Measurements from ENCODE around the gene PPDPF. TPM values are rescaled to one million over a fixed set of nuclear protein-coding genes. Genes with fewer than 3 reads are reported as not detected.

PPDPF gene
- total and polyA plus RNA-seq, 2 donors (not counting 1 experiment from before 2014, with no cell fraction given): 93.5 to 162 TPM

GRCh38 chr20:63471981-63472831 is 48.4 kb upstream of the PPDPF start, which contains the start of gene KCNQ2:
Gene KCNQ2 (minus strand): TSS chr20:63472655. CDS start chr20:63472463, 192 bp downstream.
- 2% methylated on average over 89 of the region's 111 CpGs for WGBS (ENCODE audit: insufficient coverage)
- ATAC-seq (ENCODE audit: low read depth): no peak
- Histone ChIP-seq H4K20me1 (ENCODE audit: control insufficient read depth, insufficient read depth, low read length, poor library complexity, severe bottlenecking) (no peaks in the 10 kb centered on the region), H3K9ac (ENCODE audit: low read length) (no peak within 1 kb of the TSS), H3K79me2 (ENCODE audit: control insufficient read depth, insufficient read depth, low read length) (no peaks in the 10 kb centered on the region), H2AFZ (ENCODE audit: insufficient read depth, low read depth, low read length, poor library complexity, severe bottlenecking) (no peak within 1 kb of the TSS), H3K4me3 (ENCODE audit: control extremely low read depth in 1 of 5, extremely low read depth in 1 of 5, insufficient read depth in 1 of 5, low read depth in 2 of 5, low read length in 4 of 5) (peak within 1 kb of the TSS in 2 of 5 experiments; percentile 9 to 31), H3K27me3 (replicated peaks in 1 of 4; ENCODE audit: control extremely low read depth in 1 of 4, control insufficient read depth in 3 of 4, insufficient read depth in 4 of 4, low read length in 3 of 4) (peaks cover 0 to 58% (median 15%) of the 10 kb centered on the region in 4 experiments), H3K9me3 (ENCODE audit: control extremely low read depth in 1 of 3, control insufficient read depth in 2 of 3, insufficient read depth in 1 of 3, low read length in 2 of 3) (peaks cover 0 to 2% (median 0%) of the 10 kb centered on the region in 3 donors), H3K27ac (ENCODE audit: low read length in 2 of 2) (no peak within 1 kb of the TSS), H3K4me2 (replicated peaks; ENCODE audit: low read depth, low read length, poor library complexity, severe bottlenecking) (peak within 1 kb of the TSS; percentile 67), H3K36me3 (replicated peaks in 1 of 2; ENCODE audit: control extremely low read depth in 1 of 2, control insufficient read depth in 1 of 2, extremely low read depth in 1 of 2, insufficient read depth in 2 of 2, low read length in 1 of 2) (no peaks in the 10 kb centered on the region), H3K4me1 (ENCODE audit: control insufficient read depth in 2 of 2, insufficient read depth in 2 of 2, low read length in 2 of 2) (peaks cover 4 to 6% of the 10 kb centered on the region in 2 donors)
- H3K27ac Mint-ChIP-seq: no peak within 1 kb of the TSS
- intact Hi-C loops (cut with micrococcal nuclease): no loop called here
- CTCF ChIA-PET: no interaction called here
- H3K4me3 Mint-ChIP-seq: peak within 1 kb of the TSS; percentile 34
- TF ChIP-seq CTCF (IDR thresholded peaks at IDR 0.05) (no peak), EZH2 (IDR thresholded peaks at IDR 0.05; ENCODE audit: borderline replicate concordance, insufficient read depth, low read depth, low read length, poor library complexity, severe bottlenecking) (no peak)
- peak; percentile 38 for DNase-seq
- H3K4me1 Mint-ChIP-seq: peaks cover 7% of the 10 kb centered on the region
- H3K9me3 Mint-ChIP-seq (ENCODE audit: insufficient read depth): no peaks in the 10 kb centered on the region
- POLR2A ChIA-PET: no interaction called here
- H3K27me3 Mint-ChIP-seq: peaks cover 37% of the 10 kb centered on the region

GRCh38 chr20:63472862-63473390 is 47.6 kb upstream of the PPDPF start:
- H4K20me1 ChIP-seq (ENCODE audit: control insufficient read depth, insufficient read depth, low read length, poor library complexity, severe bottlenecking): no peaks in the 10 kb centered on the region
- H3K4me1 ChIP-seq (ENCODE audit: control insufficient read depth in 2 of 2, insufficient read depth in 2 of 2, low read length in 2 of 2): peaks cover 4 to 6% of the 10 kb centered on the region in 2 donors
- TF ChIP-seq EZH2 (IDR thresholded peaks at IDR 0.05; ENCODE audit: borderline replicate concordance, insufficient read depth, low read depth, low read length, poor library complexity, severe bottlenecking) (no peak), CTCF (IDR thresholded peaks at IDR 0.05) (no peak)
- peaks cover 7% of the 10 kb centered on the region for H3K4me1 Mint-ChIP-seq
- 66% methylated on average over 9 of the region's 13 CpGs for WGBS (ENCODE audit: insufficient coverage)
- H3K27me3 ChIP-seq (replicated peaks in 1 of 4; ENCODE audit: control extremely low read depth in 1 of 4, control insufficient read depth in 3 of 4, insufficient read depth in 4 of 4, low read length in 3 of 4): peaks cover 0 to 60% (median 15%) of the 10 kb centered on the region in 4 experiments
- CTCF ChIA-PET: no interaction called here
- no peak overlapping the region for H3K9ac ChIP-seq (ENCODE audit: low read length)
- no peak overlapping the region for H3K4me2 ChIP-seq (replicated peaks; ENCODE audit: low read depth, low read length, poor library complexity, severe bottlenecking)
- H3K79me2 ChIP-seq (ENCODE audit: control insufficient read depth, insufficient read depth, low read length): no peaks in the 10 kb centered on the region
- no peak overlapping the region for H3K27ac ChIP-seq (ENCODE audit: low read length in 2 of 2)
- intact Hi-C loops (cut with micrococcal nuclease): no loop called here
- peaks cover 34% of the 10 kb centered on the region for H3K27me3 Mint-ChIP-seq
- POLR2A ChIA-PET: no interaction called here
- H3K9me3 ChIP-seq (ENCODE audit: control extremely low read depth in 1 of 3, control insufficient read depth in 2 of 3, insufficient read depth in 1 of 3, low read length in 2 of 3): peaks cover 0 to 2% (median 0%) of the 10 kb centered on the region in 3 donors
- H3K9me3 Mint-ChIP-seq (ENCODE audit: insufficient read depth): no peaks in the 10 kb centered on the region
- H3K4me3 Mint-ChIP-seq: no peak overlapping the region
- no peak overlapping the region for H3K27ac Mint-ChIP-seq
- ATAC-seq (ENCODE audit: low read depth): no peak
- no peaks in the 10 kb centered on the region for H3K36me3 ChIP-seq (replicated peaks in 1 of 2; ENCODE audit: control extremely low read depth in 1 of 2, control insufficient read depth in 1 of 2, extremely low read depth in 1 of 2, insufficient read depth in 2 of 2, low read length in 1 of 2)
- H3K4me3 ChIP-seq (ENCODE audit: control extremely low read depth in 1 of 5, extremely low read depth in 1 of 5, insufficient read depth in 1 of 5, low read depth in 2 of 5, low read length in 4 of 5): no peak overlapping the region
- no peak for DNase-seq
- H2AFZ ChIP-seq (ENCODE audit: insufficient read depth, low read depth, low read length, poor library complexity, severe bottlenecking): no peak overlapping the region

Data from B cell (primary cell).